ENCODE measurements around the gene OGFOD2.

Gene OGFOD2

DNA sequence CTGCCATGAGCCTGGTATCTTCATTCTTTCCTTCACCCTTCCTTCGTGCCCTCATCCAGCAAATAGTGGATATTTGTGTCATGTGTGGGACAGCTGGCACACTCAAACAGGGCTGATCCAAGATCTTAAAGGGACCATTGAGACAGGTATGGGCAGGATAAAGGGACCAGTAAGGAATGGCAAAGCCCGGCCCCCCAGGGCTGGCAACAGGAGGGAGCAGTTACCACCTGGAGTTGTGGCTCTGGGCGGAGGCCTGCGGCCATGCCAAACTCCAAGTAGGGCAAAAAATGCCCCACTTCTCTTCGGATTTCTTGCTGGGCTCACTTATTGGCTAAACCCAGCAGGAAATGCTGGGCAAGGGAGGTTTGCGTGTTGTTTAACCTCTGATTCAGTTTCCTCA lies 2.1 kb downstream of the OGFOD2 start:
- Histone ChIP-seq H3K4me1 (ENCODE audit: insufficient read depth, low read length, severe bottlenecking) (peaks cover 41% of the 10 kb centered on the region), H2AFZ (ENCODE audit: low read length) (no peak overlapping the region), H4K20me1 (ENCODE audit: insufficient read depth, low read length) (no peaks in the 10 kb centered on the region), H3K36me3 (ENCODE audit: insufficient read depth, low read length) (peaks cover 35% of the 10 kb centered on the region), H3K9me3 (ENCODE audit: low read length) (no peaks in the 10 kb centered on the region), H3K9ac (ENCODE audit: low read length) (no peak overlapping the region; the same call in 1 of the 2 replicates), H3K27me3 (ENCODE audit: insufficient read depth, low read length) (no peaks in the 10 kb centered on the region), H3K79me2 (ENCODE audit: insufficient read depth, low read length) (no peaks in the 10 kb centered on the region), H3K4me3 (ENCODE audit: low read depth, low read length, poor library complexity, severe bottlenecking) (no peak overlapping the region), H3K27ac (ENCODE audit: low read depth, low read length, poor library complexity, severe bottlenecking) (no peak overlapping the region), H3K9me2 (ENCODE audit: low read depth, low read length) (no peaks in the 10 kb centered on the region), H3F3A (ENCODE audit: insufficient read depth, low read length) (no peaks in the 10 kb centered on the region), H3K4me2 (ENCODE audit: low read length) (no peak overlapping the region)
- TF ChIP-seq EZH2 (IDR thresholded peaks at IDR 0.05; ENCODE audit: borderline replicate concordance, low read length) = no peak
- TF ChIP-seq, protein P1, sequence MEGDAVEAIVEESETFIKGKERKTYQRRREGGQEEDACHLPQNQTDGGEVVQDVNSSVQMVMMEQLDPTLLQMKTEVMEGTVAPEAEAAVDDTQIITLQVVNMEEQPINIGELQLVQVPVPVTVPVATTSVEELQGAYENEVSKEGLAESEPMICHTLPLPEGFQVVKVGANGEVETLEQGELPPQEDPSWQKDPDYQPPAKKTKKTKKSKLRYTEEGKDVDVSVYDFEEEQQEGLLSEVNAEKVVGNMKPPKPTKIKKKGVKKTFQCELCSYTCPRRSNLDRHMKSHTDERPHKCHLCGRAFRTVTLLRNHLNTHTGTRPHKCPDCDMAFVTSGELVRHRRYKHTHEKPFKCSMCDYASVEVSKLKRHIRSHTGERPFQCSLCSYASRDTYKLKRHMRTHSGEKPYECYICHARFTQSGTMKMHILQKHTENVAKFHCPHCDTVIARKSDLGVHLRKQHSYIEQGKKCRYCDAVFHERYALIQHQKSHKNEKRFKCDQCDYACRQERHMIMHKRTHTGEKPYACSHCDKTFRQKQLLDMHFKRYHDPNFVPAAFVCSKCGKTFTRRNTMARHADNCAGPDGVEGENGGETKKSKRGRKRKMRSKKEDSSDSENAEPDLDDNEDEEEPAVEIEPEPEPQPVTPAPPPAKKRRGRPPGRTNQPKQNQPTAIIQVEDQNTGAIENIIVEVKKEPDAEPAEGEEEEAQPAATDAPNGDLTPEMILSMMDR (IDR thresholded peaks at IDR 0.05; ENCODE audit: low read length) = no peak

DNA sequence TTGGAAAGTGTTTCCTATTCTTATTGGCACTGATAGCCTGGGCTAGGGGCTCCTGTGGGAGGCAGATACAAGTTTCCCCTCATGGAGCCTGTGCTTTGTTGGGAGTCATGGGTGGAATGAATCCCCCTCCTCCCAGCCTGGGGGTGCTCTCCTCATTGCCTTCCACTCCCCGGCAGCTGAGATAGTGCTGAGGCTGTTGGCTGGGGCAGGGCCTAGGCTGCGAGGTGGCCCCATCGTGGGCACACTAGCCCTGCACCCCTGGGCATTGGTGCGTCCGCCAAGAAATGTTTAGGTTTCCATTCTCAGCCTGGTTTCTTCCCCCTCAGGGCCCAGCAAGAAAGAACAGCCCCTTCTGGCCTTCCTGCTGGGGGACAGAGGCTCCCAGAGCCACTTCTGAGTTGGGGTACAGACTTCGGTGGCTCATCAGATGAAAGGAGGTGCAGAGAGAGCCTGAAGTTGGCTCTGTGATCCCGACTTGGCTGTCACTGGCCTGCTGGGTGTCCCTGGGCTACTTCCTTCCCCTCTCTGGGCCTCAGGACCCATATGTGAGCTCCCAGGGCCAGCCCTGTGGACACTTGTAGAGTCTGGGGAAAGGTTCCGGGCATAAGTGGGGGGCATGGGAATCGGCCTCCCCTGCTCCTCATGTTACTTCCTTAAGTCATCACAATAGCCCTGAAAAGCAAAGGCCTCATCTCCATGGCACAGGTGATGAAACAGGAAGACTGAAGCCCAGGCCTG lies 2.8 kb downstream of the OGFOD2 start:
- Histone ChIP-seq H4K20me1 (ENCODE audit: insufficient read depth, low read length) (no peaks in the 10 kb centered on the region), H2AFZ (ENCODE audit: low read length) (no peak overlapping the region), H3K27me3 (ENCODE audit: insufficient read depth, low read length) (no peaks in the 10 kb centered on the region), H3K27ac (ENCODE audit: low read depth, low read length, poor library complexity, severe bottlenecking) (no peak overlapping the region), H3K9ac (ENCODE audit: low read length) (no peak overlapping the region), H3K4me3 (ENCODE audit: low read depth, low read length, poor library complexity, severe bottlenecking) (no peak overlapping the region), H3K4me2 (ENCODE audit: low read length) (no peak overlapping the region), H3F3A (ENCODE audit: insufficient read depth, low read length) (no peaks in the 10 kb centered on the region), H3K4me1 (ENCODE audit: insufficient read depth, low read length, severe bottlenecking) (peaks cover 47% of the 10 kb centered on the region), H3K79me2 (ENCODE audit: insufficient read depth, low read length) (no peaks in the 10 kb centered on the region), H3K9me2 (ENCODE audit: low read depth, low read length) (no peaks in the 10 kb centered on the region), H3K36me3 (ENCODE audit: insufficient read depth, low read length) (peaks cover 42% of the 10 kb centered on the region), H3K9me3 (ENCODE audit: low read length) (no peaks in the 10 kb centered on the region)
- no peak for TF ChIP-seq EZH2 (IDR thresholded peaks at IDR 0.05; ENCODE audit: borderline replicate concordance, low read length)
- TF ChIP-seq, protein P1 (IDR thresholded peaks at IDR 0.05; ENCODE audit: low read length) = no peak

DNA sequence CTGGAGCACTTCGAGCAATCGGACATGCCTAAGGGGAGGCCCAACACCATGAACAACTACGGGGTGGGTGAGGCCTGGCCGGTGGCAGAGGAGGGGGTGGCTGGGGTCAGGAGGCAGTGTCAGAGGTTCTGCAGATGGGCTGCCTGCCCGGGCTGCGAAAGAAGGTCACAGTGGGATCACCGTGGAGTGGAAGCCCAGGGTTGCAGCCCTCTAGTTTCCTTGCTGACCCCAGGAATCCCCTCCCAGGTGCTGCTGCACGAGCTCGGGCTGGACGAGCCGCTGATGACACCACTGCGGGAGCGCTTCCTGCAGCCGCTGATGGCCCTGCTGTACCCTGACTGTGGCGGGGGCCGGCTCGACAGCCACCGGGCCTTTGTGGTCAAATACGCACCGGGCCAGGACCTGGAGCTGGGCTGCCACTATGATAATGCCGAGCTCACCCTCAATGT lies 3.5 kb downstream of the OGFOD2 start:
- no peak overlapping the region for H3K4me2 ChIP-seq (ENCODE audit: low read length)
- H3K27me3 ChIP-seq (ENCODE audit: insufficient read depth, low read length) = no peaks in the 10 kb centered on the region
- peaks cover 54% of the 10 kb centered on the region for H3K4me1 ChIP-seq (ENCODE audit: insufficient read depth, low read length, severe bottlenecking)
- no peak overlapping the region for H3K9ac ChIP-seq (ENCODE audit: low read length)
- TF ChIP-seq, protein P1 (IDR thresholded peaks at IDR 0.05; ENCODE audit: low read length) = no peak
- TF ChIP-seq EZH2 (IDR thresholded peaks at IDR 0.05; ENCODE audit: borderline replicate concordance, low read length) = no peak
- H4K20me1 ChIP-seq (ENCODE audit: insufficient read depth, low read length) = no peaks in the 10 kb centered on the region
- H3K79me2 ChIP-seq (ENCODE audit: insufficient read depth, low read length) = no peaks in the 10 kb centered on the region
- H3K36me3 ChIP-seq (ENCODE audit: insufficient read depth, low read length) = peaks cover 49% of the 10 kb centered on the region
- no peaks in the 10 kb centered on the region for H3K9me3 ChIP-seq (ENCODE audit: low read length)
- H3K4me3 ChIP-seq (ENCODE audit: low read depth, low read length, poor library complexity, severe bottlenecking) = no peak overlapping the region
- no peak overlapping the region for H2AFZ ChIP-seq (ENCODE audit: low read length)
- no peak overlapping the region for H3K27ac ChIP-seq (ENCODE audit: low read depth, low read length, poor library complexity, severe bottlenecking)
- no peaks in the 10 kb centered on the region for H3F3A ChIP-seq (ENCODE audit: insufficient read depth, low read length)
- H3K9me2 ChIP-seq (ENCODE audit: low read depth, low read length) = no peaks in the 10 kb centered on the region
